Right kidney (tissue), 1 donor: Measurements from ENCODE around the gene CHAT.

Experiments used
- DNase-seq: peaks from one replicate; pipeline ENCODE4 v3.0.0-alpha.2; 2016

Gene CHAT

DNA sequence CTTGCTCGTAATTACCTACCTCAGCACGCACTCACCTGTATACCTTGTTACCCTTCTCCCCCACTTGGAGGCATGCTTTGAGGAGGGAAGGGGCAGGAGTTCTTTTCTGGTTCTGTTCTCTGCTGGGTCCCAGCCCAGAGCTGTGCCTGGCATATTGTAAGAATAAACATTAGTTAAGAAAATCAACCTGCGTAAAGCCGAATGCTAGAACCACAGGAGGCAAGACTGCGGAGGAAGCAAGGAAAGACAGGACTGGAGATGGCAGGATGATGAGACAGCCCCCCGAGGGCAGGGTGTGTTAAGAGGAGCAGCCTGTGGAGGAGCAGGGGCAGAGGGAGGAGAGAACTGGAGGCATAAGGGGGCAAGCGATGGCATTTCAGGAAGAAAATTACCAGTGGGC is 75.1 kb downstream of the CHAT start:
- DNase-seq = no peak

DNA sequence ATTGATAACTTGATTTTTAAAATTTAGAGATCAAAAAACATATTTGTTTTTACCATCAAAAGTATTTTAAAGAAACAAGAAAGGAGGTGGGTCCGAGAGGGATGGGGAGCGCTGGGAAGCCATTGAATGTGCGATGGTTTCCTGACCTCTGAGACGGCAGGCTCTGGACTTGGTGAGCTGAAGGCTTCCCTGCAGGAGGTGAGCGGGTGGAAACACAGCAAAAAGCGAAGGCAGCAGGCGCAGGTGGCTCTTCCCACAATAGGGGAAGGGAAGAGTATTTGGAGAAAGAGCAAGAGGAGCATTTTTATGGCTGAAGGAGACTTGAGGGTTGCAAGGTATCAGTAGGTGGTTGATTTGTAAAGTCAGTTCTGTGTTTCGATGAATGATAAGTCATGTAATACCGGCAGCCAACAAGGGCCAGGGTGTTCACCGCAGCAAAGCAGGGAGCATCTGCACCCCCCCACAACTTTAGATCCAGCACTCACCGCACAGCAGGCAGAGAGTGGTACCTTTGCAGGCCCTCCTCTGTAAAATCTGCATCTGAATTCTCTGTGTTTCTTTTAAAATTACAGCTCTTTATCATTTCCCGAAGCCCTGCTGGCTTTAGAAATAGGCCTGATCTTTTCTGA is 76.2 kb downstream of the CHAT start:
- DNase-seq = no peak

GRCh38 chr10:49690698-49691356 is 77.0 kb downstream of the CHAT start:
- DNase-seq = peak; percentile 39

- no peak for DNase-seq
Measured at GRCh38 chr10:49691588-49691987, 77.8 kb downstream of the CHAT start.

- DNase-seq = no peak
Measured at GRCh38 chr10:49694466-49694865, 80.6 kb downstream of the CHAT start.

GRCh38 chr10:49696311-49696710 is 82.5 kb downstream of the CHAT start:
- no peak for DNase-seq

DNA sequence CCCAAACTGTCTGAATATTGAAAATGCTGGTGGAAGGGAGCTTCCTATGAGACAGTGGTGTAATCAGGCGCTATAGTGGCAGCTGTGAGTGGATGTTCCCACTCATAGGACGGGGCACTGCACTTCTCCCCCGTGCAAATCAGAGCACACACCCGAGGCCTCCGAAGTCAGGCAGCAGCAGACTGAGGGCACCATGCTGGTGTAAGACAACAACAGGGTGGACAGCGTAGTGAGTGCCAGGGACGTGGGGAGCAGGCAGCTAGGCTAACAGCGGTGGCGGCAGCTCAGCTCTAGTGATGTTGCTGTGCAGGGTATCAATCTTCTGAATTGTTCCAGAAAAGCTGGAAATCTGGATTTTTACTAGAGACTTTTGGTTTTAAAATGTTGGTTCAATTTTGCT is 84.8 kb downstream of the CHAT start:
- DNase-seq = no peak

- no peak for DNase-seq
Measured at GRCh38 chr10:49700211-49700610, 86.4 kb downstream of the CHAT start.

- DNase-seq = no peak
Measured at GRCh38 chr10:49700997-49701396, 87.2 kb downstream of the CHAT start.

DNA sequence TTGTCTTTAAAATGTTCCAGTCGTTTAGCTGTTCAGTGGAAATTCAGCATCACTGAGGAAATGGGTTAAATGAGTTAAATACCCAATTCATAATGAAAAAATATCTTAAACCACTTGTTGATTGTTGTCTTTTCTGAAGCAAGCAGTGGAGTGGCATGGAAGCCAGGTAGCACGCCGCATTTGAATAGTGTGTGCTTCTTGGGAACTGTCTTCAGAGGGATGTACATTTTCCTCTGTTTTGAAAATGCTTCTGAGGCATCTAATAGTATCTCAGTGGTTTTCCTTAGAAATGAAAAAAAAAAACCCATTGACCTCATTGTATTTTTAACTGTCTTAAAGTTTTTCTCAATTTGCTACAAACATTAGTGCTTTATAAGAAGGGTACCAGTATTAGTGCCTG is 93.7 kb downstream of the CHAT start:
- no peak for DNase-seq

DNA sequence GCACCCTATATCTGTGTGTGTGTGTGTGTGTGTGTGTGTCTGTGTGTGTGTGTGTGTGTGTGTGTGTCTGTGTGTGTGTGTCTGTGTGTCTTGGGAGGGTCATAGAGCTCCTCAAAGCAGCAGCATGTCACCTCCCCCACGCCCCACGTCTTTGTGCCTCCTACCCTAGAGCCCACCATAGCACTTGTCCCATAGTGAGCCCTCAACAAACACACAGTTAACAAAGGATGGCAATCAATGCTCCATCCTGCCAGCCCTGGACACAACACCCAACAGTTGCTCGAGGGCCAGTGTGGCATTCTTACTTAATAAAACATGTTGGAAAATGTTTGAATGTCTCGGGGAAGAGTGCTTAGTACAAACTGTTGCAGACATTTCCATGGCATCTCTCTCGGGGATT is 96.1 kb downstream of the CHAT start:
- DNase-seq = no peak

DNA sequence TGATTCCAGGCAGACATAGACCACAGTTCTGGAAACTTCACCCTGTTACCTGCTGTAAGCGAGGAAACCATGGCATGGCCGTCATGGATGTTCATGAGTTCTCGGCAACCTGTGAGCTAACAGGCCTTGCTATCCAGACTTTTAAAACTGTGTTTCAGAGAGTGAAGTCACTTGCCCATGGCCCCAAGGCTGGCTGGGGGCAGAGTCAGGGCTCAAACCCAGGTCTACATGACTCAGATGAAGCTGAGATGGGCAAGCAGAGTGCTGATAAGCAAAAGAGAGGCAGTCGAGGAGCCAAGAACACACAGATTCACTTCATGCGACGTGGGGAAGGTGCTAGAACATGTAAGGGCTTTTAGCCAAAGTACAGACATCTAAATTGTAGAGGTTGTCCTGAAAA is 97.1 kb downstream of the CHAT start:
- DNase-seq = no peak

DNA sequence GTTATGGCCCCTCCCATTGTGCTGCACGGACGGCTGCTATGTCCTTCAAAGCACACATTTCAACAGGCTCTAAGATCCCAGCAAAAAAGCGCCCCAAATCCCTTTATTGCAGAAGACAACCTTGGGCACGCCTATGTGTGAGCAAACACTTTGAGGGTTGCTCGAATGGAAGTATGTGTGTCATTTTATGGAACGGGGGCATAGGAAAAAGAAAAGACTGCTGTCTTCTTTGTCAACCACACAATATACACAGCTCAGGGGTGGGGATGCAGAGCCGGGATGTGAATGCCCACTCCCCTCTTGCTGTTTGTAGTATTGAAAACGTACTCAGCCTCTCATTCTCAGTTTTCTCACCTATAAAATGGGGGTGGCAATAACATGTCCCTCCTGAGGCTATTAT is 97.6 kb downstream of the CHAT start:
- DNase-seq = no peak

GRCh38 chr10:49713266-49713665 is 99.4 kb downstream of the CHAT start:
- DNase-seq = no peak
